CD4-positive, alpha-beta T cell treated with Interleukin-12 subunit alpha and Interleukin-12 subunit beta, for 1 hour (primary cell): ENCODE results near the gene ZBTB16.
A peak's percentile ranks its signal among the peaks of the same experiment; 100 is the strongest.
"Not testable (repeated sequence)": the region's sequence is repeated elsewhere in the genome, so short reads cannot be mapped to it uniquely, and the experiment has no call there.

Experiments used
- DNase-seq: peaks from one replicate; pipeline ENCODE4 v3.0.0-alpha.2; 2020

ZBTB16 gene

GRCh38 chr11:114044042-114044871, 15.3 kb upstream of the ZBTB16 start:
- no peak for DNase-seq

GRCh38 chr11:114047327-114047726, 12.2 kb upstream of the ZBTB16 start:
- no peak for DNase-seq

GRCh38 chr11:114049050-114049449, 10.5 kb upstream of the ZBTB16 start:
- no peak for DNase-seq

- DNase-seq = not testable (repeated sequence)
Observed at GRCh38 chr11:114049766-114050165, 9.7 kb upstream of the ZBTB16 start.

- no peak for DNase-seq
Observed at GRCh38 chr11:114050258-114050927, 9.1 kb upstream of the ZBTB16 start.

- DNase-seq = no peak
Observed at GRCh38 chr11:114051558-114051957, 8.0 kb upstream of the ZBTB16 start.

GRCh38 chr11:114052160-114052559, 7.4 kb upstream of the ZBTB16 start:
- no peak for DNase-seq

GRCh38 chr11:114053406-114053805, 6.1 kb upstream of the ZBTB16 start:
- DNase-seq = no peak

GRCh38 chr11:114054806-114055205, 4.7 kb upstream of the ZBTB16 start:
- no peak for DNase-seq

- no peak for DNase-seq
Observed at GRCh38 chr11:114056409-114056808, 3.1 kb upstream of the ZBTB16 start.

GRCh38 chr11:114057147-114057546, 2.4 kb upstream of the ZBTB16 start:
- no peak for DNase-seq

- DNase-seq = no peak
Observed at GRCh38 chr11:114057605-114058004, 1.9 kb upstream of the ZBTB16 start.

- DNase-seq = no peak
Observed at GRCh38 chr11:114058026-114058706, 1.3 kb upstream of the ZBTB16 start.

- no peak for DNase-seq
Observed at GRCh38 chr11:114058871-114059277, 637 bp upstream of the ZBTB16 start.

- peak; percentile 27 for DNase-seq
Observed at GRCh38 chr11:114059984-114060391, 477 bp downstream of the ZBTB16 start.

- DNase-seq = peak; percentile 32
Observed at GRCh38 chr11:114060392-114061047, 1.0 kb downstream of the ZBTB16 start.

GRCh38 chr11:114061048-114061680, 1.7 kb downstream of the ZBTB16 start:
- no peak for DNase-seq

- DNase-seq = no peak
Observed at GRCh38 chr11:114061681-114062049, 2.2 kb downstream of the ZBTB16 start.

- no peak for DNase-seq
Observed at GRCh38 chr11:114062272-114062671, 2.8 kb downstream of the ZBTB16 start.

GRCh38 chr11:114063149-114063828, 3.8 kb downstream of the ZBTB16 start:
- no peak for DNase-seq

GRCh38 chr11:114063829-114064201, 4.3 kb downstream of the ZBTB16 start:
- no peak for DNase-seq

- no peak for DNase-seq
Observed at GRCh38 chr11:114064216-114064615, 4.7 kb downstream of the ZBTB16 start.
